Coronary artery (tissue), 2 donors: ENCODE results near the gene GPHN.

ENCODE experiments used
- DNase-seq: peaks from one replicate; pipeline ENCODE4 v3.0.0-alpha.2; 2017; ENCODE audit warnings: low spot score
- H3K27ac ChIP-seq, 2 donors: fragments of 200-600 bp; sonication (generic); one replicate each; pipeline ENCODE4 v1.5.1; 2016 to 2019
- H3K4me3 ChIP-seq: fragments of 200-600 bp; sonication (generic); 2 replicates; pipeline ENCODE4 v1.5.1; 2016; ENCODE audit warnings: mild to moderate bottlenecking, moderate library complexity
- TF ChIP-seq, protein P1 (sequence below): fragments of 200-600 bp; sonication (generic); IDR thresholded peaks from one replicate; pipeline ENCODE4 v1.5.1; 2019; ENCODE audit warnings: antibody characterized with exemption

GPHN gene

GRCh38 chr14:66850258-66850888 lies 342.4 kb downstream of the GPHN start:
- TF ChIP-seq, protein P1, sequence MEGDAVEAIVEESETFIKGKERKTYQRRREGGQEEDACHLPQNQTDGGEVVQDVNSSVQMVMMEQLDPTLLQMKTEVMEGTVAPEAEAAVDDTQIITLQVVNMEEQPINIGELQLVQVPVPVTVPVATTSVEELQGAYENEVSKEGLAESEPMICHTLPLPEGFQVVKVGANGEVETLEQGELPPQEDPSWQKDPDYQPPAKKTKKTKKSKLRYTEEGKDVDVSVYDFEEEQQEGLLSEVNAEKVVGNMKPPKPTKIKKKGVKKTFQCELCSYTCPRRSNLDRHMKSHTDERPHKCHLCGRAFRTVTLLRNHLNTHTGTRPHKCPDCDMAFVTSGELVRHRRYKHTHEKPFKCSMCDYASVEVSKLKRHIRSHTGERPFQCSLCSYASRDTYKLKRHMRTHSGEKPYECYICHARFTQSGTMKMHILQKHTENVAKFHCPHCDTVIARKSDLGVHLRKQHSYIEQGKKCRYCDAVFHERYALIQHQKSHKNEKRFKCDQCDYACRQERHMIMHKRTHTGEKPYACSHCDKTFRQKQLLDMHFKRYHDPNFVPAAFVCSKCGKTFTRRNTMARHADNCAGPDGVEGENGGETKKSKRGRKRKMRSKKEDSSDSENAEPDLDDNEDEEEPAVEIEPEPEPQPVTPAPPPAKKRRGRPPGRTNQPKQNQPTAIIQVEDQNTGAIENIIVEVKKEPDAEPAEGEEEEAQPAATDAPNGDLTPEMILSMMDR = no peak
- DNase-seq = no peak
- Histone ChIP-seq H3K4me3 (no peak overlapping the region), H3K27ac (no peak overlapping the region)

- Histone ChIP-seq H3K4me3 (no peak overlapping the region), H3K27ac (no peak overlapping the region)
- DNase-seq = no peak
- TF ChIP-seq, protein P1 = no peak
Observed at GRCh38 chr14:66853311-66853710, 345.4 kb downstream of the GPHN start.

- no peak for DNase-seq
- TF ChIP-seq, protein P1 = no peak
- no peak overlapping the region for H3K27ac ChIP-seq
- no peak overlapping the region for H3K4me3 ChIP-seq
Observed at GRCh38 chr14:66857867-66858266, 349.9 kb downstream of the GPHN start.

- DNase-seq = no peak
- Histone ChIP-seq H3K27ac (no peak overlapping the region), H3K4me3 (no peak overlapping the region)
- TF ChIP-seq, protein P1 = no peak
Observed at GRCh38 chr14:66859063-66859671, 351.2 kb downstream of the GPHN start.

- DNase-seq = no peak
- TF ChIP-seq, protein P1 = no peak
- Histone ChIP-seq H3K27ac (no peak overlapping the region), H3K4me3 (no peak overlapping the region)
Observed at GRCh38 chr14:66881596-66881995, 373.6 kb downstream of the GPHN start.

GRCh38 chr14:66884149-66884548 lies 376.2 kb downstream of the GPHN start:
- DNase-seq = no peak
- H3K27ac ChIP-seq = no peak overlapping the region
- TF ChIP-seq, protein P1 = no peak
- H3K4me3 ChIP-seq = no peak overlapping the region

DNA sequence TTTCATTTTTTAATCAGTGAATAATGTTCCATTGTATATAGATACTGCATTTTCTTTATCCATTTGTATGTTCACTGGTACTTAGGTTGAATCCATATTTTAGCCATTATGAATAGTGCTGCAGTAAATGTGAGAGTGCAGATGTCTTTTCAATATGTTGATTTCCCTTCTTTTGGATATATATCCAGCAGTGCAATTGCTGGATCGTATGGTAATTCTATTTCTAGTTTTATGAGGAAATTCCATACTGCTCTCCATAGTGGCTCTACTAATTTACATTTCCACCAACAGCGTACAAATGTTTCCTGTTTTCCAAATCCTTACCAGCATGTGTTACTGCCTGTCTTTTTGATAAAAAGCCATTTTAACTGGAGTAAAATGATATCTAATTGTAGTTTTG lies 392.8 kb downstream of the GPHN start:
- TF ChIP-seq, protein P1 = no peak
- H3K27ac ChIP-seq = no peak overlapping the region
- no peak overlapping the region for H3K4me3 ChIP-seq
- DNase-seq = no peak
